ENCODE measurements around the gene TNFRSF25.

Gene TNFRSF25

GRCh38 chr1:6427441-6428390, 38.3 kb downstream of the TNFRSF25 start:
- TF ChIP-seq CTCF (IDR thresholded peaks at IDR 0.05; ENCODE audit: insufficient read depth, missing control alignments), result no peak
- DNase-seq (ENCODE audit: insufficient read length, low spot score), result no peak
- no peak for FAIRE-seq

GRCh38 chr1:6426972-6427350, 39.0 kb downstream of the TNFRSF25 start:
- no peak for DNase-seq (ENCODE audit: insufficient read length, low spot score)
- no peak for TF ChIP-seq CTCF (IDR thresholded peaks at IDR 0.05; ENCODE audit: insufficient read depth, missing control alignments)
- no peak for FAIRE-seq

GRCh38 chr1:6426277-6426971, 39.5 kb downstream of the TNFRSF25 start:
- no peak for FAIRE-seq
- no peak for TF ChIP-seq CTCF (IDR thresholded peaks at IDR 0.05; ENCODE audit: insufficient read depth, missing control alignments)
- DNase-seq (ENCODE audit: insufficient read length, low spot score), result no peak

DNA sequence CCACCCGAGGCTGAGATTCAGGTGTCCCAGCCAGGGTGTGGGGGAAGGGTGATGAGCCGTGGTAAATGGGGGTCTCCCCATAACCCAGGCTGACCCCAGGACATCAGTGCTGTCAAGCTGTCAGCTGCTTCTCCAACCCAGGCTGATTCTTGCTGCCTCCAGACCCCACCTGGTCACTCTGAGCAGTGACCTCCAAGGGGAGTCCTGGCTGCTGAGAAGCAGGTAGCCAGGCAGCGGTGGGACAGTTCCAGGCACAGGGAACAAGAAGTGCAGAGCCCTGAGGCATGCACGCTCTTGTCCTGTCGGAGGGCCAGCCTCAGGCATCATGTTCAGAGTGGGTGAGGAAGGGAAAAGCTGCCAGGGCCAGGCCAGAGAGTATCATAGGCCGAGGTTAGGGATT, 40.3 kb downstream of the TNFRSF25 start:
- DNase-seq (ENCODE audit: insufficient read length, low spot score), result no peak
- TF ChIP-seq CTCF (IDR thresholded peaks at IDR 0.05; ENCODE audit: insufficient read depth, missing control alignments), result no peak

DNA sequence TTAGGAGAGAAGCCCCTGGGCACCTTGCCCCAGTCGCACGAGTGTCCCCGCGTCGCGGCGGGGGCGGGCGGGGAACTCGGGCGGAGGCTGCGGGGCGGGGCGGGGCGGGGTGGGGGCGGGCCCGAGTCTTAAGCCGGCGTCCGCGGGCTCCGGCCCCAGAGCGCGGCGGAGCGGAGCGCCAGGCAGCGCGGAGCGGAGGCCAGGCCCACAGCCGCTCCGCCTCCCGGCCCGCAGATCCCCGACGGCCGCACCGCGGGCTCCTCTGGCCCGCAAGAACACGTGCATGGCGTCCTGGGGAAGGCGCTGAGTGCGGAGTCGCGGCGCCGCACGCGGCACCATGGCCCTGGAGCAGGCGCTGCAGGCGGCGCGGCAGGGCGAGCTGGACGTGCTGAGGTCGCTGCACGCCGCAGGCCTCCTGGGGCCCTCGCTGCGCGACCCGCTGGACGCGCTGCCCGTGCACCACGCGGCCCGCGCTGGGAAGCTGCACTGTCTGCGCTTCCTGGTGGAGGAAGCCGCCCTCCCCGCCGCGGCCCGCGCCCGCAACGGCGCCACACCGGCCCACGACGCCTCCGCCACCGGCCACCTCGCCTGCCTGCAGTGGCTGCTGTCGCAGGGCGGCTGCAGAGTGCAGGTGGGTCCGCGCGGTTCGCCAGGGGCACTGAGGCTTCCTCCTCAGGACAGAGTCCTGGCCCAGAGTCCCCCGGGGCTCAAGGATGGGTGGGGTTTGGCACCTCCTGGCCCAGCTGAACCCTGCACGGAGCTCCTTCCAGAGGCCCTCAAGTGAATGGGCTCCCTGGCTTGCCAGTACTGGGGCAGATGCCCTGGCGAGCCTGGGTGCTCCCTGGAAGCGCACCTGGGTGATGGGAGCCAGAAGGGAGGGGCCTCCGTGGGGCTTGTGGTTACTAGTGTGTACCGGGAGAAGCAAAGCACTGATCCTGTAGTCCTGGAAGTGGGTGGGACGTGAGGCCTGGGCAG, 41.1 kb downstream of the TNFRSF25 start, which contains the start of gene ESPN:
ESPN (plus strand) TSS at position 158 of the 975 bp plus-strand sequence; CDS start at position 338, 180 bp downstream.
- FAIRE-seq (no peak), DNase-seq (ENCODE audit: insufficient read length, low spot score) (peak; percentile 67)
- no peak for TF ChIP-seq CTCF (IDR thresholded peaks at IDR 0.05; ENCODE audit: insufficient read depth, missing control alignments)

More for the DNA sequence above, 40.3 kb downstream of the TNFRSF25 start:
- no peak for FAIRE-seq

GRCh38 chr1:6424000-6424565, 41.9 kb downstream of the TNFRSF25 start:
- DNase-seq (ENCODE audit: insufficient read length, low spot score) (no peak), FAIRE-seq (no peak)
- no peak for TF ChIP-seq CTCF (IDR thresholded peaks at IDR 0.05; ENCODE audit: insufficient read depth, missing control alignments)
